Thyroid gland (tissue), 4 donors: ENCODE results near the gene TSHZ2. TPM values are rescaled to one million over a fixed set of nuclear protein-coding genes. Genes with fewer than 3 reads are reported as not detected.

Experiments used
- DNase-seq, 2 donors: peaks; one replicate each; pipeline ENCODE4 v3.0.0-alpha.2; 2019
- H3K27ac ChIP-seq, 3 donors: fragments of 200-600 bp; sonication (generic); 1 replicate in 2 of 3; 2 replicates in 1 of 3; pipeline ENCODE4 v1.5.1; 2016 to 2019; ENCODE audit warnings: mild to moderate bottlenecking in 1 of 3, moderate library complexity in 1 of 3
- H3K27me3 ChIP-seq: fragments of 200-600 bp; sonication (generic); one replicate; pipeline ENCODE4 v1.5.1; 2019
- H3K36me3 ChIP-seq, 2 donors: fragments of 200-600 bp; sonication (generic); one replicate each; pipeline ENCODE4 v1.5.1; 2016 to 2019
- H3K4me1 ChIP-seq, 2 donors: fragments of 200-600 bp; sonication (generic); one replicate each; pipeline ENCODE4 v1.5.1; 2017 to 2019
- H3K4me3 ChIP-seq, 3 donors: fragments of 200-600 bp; sonication (generic); replicated peaks in 1 of 3; 1 replicate in 2 of 3; 2 replicates in 1 of 3; pipeline ENCODE4 v1.5.1; 2016; ENCODE audit warnings: mild to moderate bottlenecking in 1 of 3
- H3K9me3 ChIP-seq: fragments of 200-600 bp; sonication (generic); one replicate; pipeline ENCODE4 v1.5.1; 2017
- CTCF ChIP-seq, 6 experiments: fragments of 200-600 bp in 3 of 6; fragments of 450-650 bp in 3 of 6; sonication (generic) in 3 of 6; IDR thresholded peaks; one replicate each; pipeline ENCODE4 v1.5.1; 2016 to 2019; ENCODE audit warnings: antibody characterized with exemption in 6 of 6, mild to moderate bottlenecking in 2 of 6, inconsistent platforms in 1 of 6, moderate library complexity in 1 of 6
- POLR2A ChIP-seq, 2 donors: fragments of 450-650 bp; IDR thresholded peaks; one replicate each; pipeline ENCODE4 v1.6.1; 2017; ENCODE audit warnings: antibody characterized with exemption in 2 of 2, mild to moderate bottlenecking in 2 of 2, moderate library complexity in 1 of 2
- WGBS, 2 donors: methylation state at CpG; one replicate each; pipeline ENCODE4 v1.1.5; 2017; 5-methylcytosine and 5-hydroxymethylcytosine counted together
- intact Hi-C: fragments of 100-400 bp; cut with DNase I; formaldehyde crosslinking; loops from one replicate; pipeline ENCODE4 v1.15.1; 2023
- total RNA-seq, 4 donors: library from RNA; depleted of rRNA; stranded (reverse); fragments of >200 nt; gene quantifications; one replicate each; pipeline ENCODE4 v1.2.3, GENCODE V29; 2016

The TSHZ2 gene
- total RNA-seq, 4 donors from 2014 or later: 11.0 to 27.9 (median 14.0) TPM

GRCh38 chr20:53402233-53403005 lies 430.3 kb downstream of the TSHZ2 start:
- Histone ChIP-seq H3K9me3 (no peaks in the 10 kb centered on the region), H3K27ac (no peak overlapping the region), H3K36me3 (no peaks in the 10 kb centered on the region), H3K4me1 (peaks cover 7 to 14% of the 10 kb centered on the region in 2 donors), H3K4me3 (no peak overlapping the region), H3K27me3 (no peaks in the 10 kb centered on the region)
- no peak for DNase-seq
- TF ChIP-seq POLR2A (IDR thresholded peaks at IDR 0.05) (no peak), CTCF (IDR thresholded peaks at IDR 0.05) (no peak)
- WGBS, 2 donors: 81 to 89% methylated on average over 4 of the region's 4 CpGs
- intact Hi-C loops: no loop called here

- no peaks in the 10 kb centered on the region for H3K36me3 ChIP-seq
- H3K27me3 ChIP-seq: no peaks in the 10 kb centered on the region
- no peak for TF ChIP-seq CTCF (IDR thresholded peaks at IDR 0.05)
- TF ChIP-seq POLR2A (IDR thresholded peaks at IDR 0.05): no peak
- H3K4me3 ChIP-seq: no peak overlapping the region
- peaks cover 7 to 20% of the 10 kb centered on the region in 2 donors for H3K4me1 ChIP-seq
- H3K9me3 ChIP-seq: no peaks in the 10 kb centered on the region
- no peak overlapping the region for H3K27ac ChIP-seq
- intact Hi-C loops: no loop called here
- 95 to 98% methylated on average over 5 of the region's 5 CpGs for WGBS, 2 donors
- no peak for DNase-seq
These were observed 430.9 kb downstream of the TSHZ2 start for GRCh38 chr20:53403029-53403428.

GRCh38 chr20:53405139-53405538 lies 433.0 kb downstream of the TSHZ2 start:
- no peaks in the 10 kb centered on the region for H3K27me3 ChIP-seq
- 74 to 82% methylated on average over 3 of the region's 3 CpGs for WGBS, 2 donors
- H3K36me3 ChIP-seq: no peaks in the 10 kb centered on the region
- no peak for TF ChIP-seq CTCF (IDR thresholded peaks at IDR 0.05)
- TF ChIP-seq POLR2A (IDR thresholded peaks at IDR 0.05): no peak
- no peak for DNase-seq
- H3K4me3 ChIP-seq: no peak overlapping the region
- peaks cover 7 to 20% of the 10 kb centered on the region in 2 donors for H3K4me1 ChIP-seq
- no peaks in the 10 kb centered on the region for H3K9me3 ChIP-seq
- H3K27ac ChIP-seq: no peak overlapping the region
- intact Hi-C loops: no loop called here

- no peak overlapping the region for H3K27ac ChIP-seq
- H3K36me3 ChIP-seq: no peaks in the 10 kb centered on the region
- no peak overlapping the region for H3K4me3 ChIP-seq
- H3K4me1 ChIP-seq: peaks cover 0 to 14% of the 10 kb centered on the region in 2 donors
- no peak for DNase-seq
- TF ChIP-seq POLR2A (IDR thresholded peaks at IDR 0.05) (no peak), CTCF (IDR thresholded peaks at IDR 0.05) (no peak)
- no peaks in the 10 kb centered on the region for H3K9me3 ChIP-seq
- intact Hi-C loops: no loop called here
- WGBS, 2 donors: 96 to 98% methylated on average over 3 of the region's 3 CpGs
- no peaks in the 10 kb centered on the region for H3K27me3 ChIP-seq
These were observed 434.4 kb downstream of the TSHZ2 start for GRCh38 chr20:53406580-53406979.

GRCh38 chr20:53408691-53409446 lies 436.7 kb downstream of the TSHZ2 start:
- Histone ChIP-seq H3K4me3 (no peak overlapping the region), H3K27me3 (no peaks in the 10 kb centered on the region), H3K9me3 (no peaks in the 10 kb centered on the region), H3K4me1 (peaks cover 0 to 23% of the 10 kb centered on the region in 2 donors), H3K27ac (no peak overlapping the region), H3K36me3 (no peaks in the 10 kb centered on the region)
- intact Hi-C loops: no loop called here
- TF ChIP-seq POLR2A (IDR thresholded peaks at IDR 0.05) (no peak), CTCF (IDR thresholded peaks at IDR 0.05) (no peak)
- WGBS, 2 donors: 70 to 77% methylated on average over 11 of the region's 11 CpGs
- DNase-seq: no peak
